HL-60 (cell line): ENCODE data around the gene TBX2.

Experiments used
- DNase-seq, 2 experiments: peaks; one replicate each; pipeline ENCODE4 v3.0.0-alpha.2; 2010 to 2020; ENCODE audit warnings: low read depth in 1 of 2, low spot score in 1 of 2
- H3K27ac ChIP-seq: fragments of 250-450 bp; sonication (Bioruptor Pico); replicated peaks from 2 replicates; pipeline ENCODE4 v1.5.1; 2020; ENCODE audit warnings: mild to moderate bottlenecking, moderate library complexity
- H3K27me3 ChIP-seq: fragments of 250-450 bp; sonication (Bioruptor Pico); 2 replicates; pipeline ENCODE4 v1.5.1; 2021; ENCODE audit warnings: mild to moderate bottlenecking, moderate library complexity; ENCODE audit not compliant: insufficient read depth, poor library complexity, severe bottlenecking
- H3K4me3 ChIP-seq: replicated peaks from 2 replicates; pipeline ENCODE4 v1.5.1; 2011; ENCODE audit warnings: mild to moderate bottlenecking, control low read depth, low read length; ENCODE audit not compliant: insufficient read depth
- GABPA ChIP-seq: IDR thresholded peaks from 2 replicates; pipeline ENCODE4 v1.6.1; 2012; ENCODE audit warnings: low read depth
- POLR2AphosphoS5 ChIP-seq: IDR thresholded peaks from 2 replicates; pipeline ENCODE4 v1.6.1; 2012; ENCODE audit warnings: low read depth
- SPI1 ChIP-seq: IDR thresholded peaks from 2 replicates; pipeline ENCODE4 v1.6.1; 2012; ENCODE audit warnings: low read depth, mild to moderate bottlenecking, borderline replicate concordance
- TF ChIP-seq, protein P1 (sequence below): IDR thresholded peaks from 2 replicates; pipeline ENCODE4 v1.6.1; 2012; ENCODE audit warnings: low read depth; ENCODE audit not compliant: insufficient replicate concordance
- TF ChIP-seq, protein P2 (sequence below): IDR thresholded peaks from one replicate; pipeline ENCODE4 v1.5.1; 2011; ENCODE audit warnings: low read length, control low read depth, inconsistent platforms; ENCODE audit not compliant: insufficient read depth

Gene TBX2

DNA sequence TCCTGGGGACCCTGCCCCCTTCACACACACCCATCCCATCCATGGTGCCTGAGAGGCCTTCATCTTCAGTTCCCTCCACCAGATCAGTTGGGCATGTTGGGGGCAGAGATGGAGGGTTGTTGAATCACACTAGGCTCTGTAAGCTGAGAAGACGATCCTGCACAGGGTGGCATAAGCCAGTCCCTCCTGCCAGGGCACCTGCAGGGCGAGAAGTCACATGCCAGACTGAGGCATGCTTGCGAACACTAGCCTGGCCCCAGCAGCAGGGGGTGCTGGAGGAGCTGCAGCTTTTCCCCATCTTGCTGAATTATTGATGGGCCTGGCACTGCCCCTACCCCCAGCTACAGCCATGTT, 6.1 kb upstream of the TBX2 start:
- TF ChIP-seq, protein P1, sequence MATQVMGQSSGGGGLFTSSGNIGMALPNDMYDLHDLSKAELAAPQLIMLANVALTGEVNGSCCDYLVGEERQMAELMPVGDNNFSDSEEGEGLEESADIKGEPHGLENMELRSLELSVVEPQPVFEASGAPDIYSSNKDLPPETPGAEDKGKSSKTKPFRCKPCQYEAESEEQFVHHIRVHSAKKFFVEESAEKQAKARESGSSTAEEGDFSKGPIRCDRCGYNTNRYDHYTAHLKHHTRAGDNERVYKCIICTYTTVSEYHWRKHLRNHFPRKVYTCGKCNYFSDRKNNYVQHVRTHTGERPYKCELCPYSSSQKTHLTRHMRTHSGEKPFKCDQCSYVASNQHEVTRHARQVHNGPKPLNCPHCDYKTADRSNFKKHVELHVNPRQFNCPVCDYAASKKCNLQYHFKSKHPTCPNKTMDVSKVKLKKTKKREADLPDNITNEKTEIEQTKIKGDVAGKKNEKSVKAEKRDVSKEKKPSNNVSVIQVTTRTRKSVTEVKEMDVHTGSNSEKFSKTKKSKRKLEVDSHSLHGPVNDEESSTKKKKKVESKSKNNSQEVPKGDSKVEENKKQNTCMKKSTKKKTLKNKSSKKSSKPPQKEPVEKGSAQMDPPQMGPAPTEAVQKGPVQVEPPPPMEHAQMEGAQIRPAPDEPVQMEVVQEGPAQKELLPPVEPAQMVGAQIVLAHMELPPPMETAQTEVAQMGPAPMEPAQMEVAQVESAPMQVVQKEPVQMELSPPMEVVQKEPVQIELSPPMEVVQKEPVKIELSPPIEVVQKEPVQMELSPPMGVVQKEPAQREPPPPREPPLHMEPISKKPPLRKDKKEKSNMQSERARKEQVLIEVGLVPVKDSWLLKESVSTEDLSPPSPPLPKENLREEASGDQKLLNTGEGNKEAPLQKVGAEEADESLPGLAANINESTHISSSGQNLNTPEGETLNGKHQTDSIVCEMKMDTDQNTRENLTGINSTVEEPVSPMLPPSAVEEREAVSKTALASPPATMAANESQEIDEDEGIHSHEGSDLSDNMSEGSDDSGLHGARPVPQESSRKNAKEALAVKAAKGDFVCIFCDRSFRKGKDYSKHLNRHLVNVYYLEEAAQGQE: no peak
- TF ChIP-seq, protein P2, sequence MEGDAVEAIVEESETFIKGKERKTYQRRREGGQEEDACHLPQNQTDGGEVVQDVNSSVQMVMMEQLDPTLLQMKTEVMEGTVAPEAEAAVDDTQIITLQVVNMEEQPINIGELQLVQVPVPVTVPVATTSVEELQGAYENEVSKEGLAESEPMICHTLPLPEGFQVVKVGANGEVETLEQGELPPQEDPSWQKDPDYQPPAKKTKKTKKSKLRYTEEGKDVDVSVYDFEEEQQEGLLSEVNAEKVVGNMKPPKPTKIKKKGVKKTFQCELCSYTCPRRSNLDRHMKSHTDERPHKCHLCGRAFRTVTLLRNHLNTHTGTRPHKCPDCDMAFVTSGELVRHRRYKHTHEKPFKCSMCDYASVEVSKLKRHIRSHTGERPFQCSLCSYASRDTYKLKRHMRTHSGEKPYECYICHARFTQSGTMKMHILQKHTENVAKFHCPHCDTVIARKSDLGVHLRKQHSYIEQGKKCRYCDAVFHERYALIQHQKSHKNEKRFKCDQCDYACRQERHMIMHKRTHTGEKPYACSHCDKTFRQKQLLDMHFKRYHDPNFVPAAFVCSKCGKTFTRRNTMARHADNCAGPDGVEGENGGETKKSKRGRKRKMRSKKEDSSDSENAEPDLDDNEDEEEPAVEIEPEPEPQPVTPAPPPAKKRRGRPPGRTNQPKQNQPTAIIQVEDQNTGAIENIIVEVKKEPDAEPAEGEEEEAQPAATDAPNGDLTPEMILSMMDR: no peak
- TF ChIP-seq SPI1 (no peak), GABPA (no peak), POLR2AphosphoS5 (no peak)
- peaks cover 32% of the 10 kb centered on the region for H3K27me3 ChIP-seq
- no peak overlapping the region for H3K27ac ChIP-seq
- peak in 1 of 2 experiments; percentile 25 for DNase-seq
- H3K4me3 ChIP-seq: no peak overlapping the region

DNA sequence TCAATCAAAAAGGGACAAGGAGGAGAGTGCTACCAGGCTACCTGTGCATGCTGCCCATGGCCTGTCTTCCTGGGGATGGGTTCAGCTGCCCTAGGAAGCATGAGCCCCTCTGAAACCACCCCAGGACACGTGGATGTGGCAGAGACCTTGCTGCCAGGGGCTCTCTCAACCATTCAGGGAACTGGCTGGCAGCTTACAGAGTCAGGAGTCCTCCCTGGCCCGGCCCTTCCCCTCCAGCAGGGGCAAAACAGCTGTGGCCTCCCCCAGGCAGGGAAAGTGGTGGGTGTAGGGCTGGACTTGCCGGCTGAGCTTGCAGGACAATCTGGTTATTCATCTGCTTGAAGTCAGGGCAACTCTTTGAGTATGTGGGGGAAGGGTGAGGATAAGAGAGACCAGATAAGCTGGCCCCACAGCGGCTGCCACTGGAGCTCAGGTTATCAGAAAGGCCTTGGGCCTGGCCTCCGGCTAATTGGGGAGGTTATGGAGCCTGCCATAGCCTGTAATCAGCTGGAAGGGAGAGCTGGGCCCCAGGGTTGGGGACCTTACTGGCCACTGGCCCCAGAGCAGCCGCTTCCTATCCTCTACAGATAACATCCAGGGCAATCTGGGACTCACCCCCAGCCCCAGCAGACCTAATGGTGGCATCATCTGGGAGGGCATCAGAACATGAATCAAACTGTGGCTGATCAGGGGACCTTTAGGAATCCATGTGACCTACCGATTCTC, 5.6 kb upstream of the TBX2 start:
- no peak overlapping the region for H3K4me3 ChIP-seq
- DNase-seq: no peak
- TF ChIP-seq, protein P2: no peak
- TF ChIP-seq SPI1 (no peak), POLR2AphosphoS5 (no peak), GABPA (no peak)
- TF ChIP-seq, protein P1: no peak
- H3K27me3 ChIP-seq: peaks cover 36% of the 10 kb centered on the region
- no peak overlapping the region for H3K27ac ChIP-seq

DNA sequence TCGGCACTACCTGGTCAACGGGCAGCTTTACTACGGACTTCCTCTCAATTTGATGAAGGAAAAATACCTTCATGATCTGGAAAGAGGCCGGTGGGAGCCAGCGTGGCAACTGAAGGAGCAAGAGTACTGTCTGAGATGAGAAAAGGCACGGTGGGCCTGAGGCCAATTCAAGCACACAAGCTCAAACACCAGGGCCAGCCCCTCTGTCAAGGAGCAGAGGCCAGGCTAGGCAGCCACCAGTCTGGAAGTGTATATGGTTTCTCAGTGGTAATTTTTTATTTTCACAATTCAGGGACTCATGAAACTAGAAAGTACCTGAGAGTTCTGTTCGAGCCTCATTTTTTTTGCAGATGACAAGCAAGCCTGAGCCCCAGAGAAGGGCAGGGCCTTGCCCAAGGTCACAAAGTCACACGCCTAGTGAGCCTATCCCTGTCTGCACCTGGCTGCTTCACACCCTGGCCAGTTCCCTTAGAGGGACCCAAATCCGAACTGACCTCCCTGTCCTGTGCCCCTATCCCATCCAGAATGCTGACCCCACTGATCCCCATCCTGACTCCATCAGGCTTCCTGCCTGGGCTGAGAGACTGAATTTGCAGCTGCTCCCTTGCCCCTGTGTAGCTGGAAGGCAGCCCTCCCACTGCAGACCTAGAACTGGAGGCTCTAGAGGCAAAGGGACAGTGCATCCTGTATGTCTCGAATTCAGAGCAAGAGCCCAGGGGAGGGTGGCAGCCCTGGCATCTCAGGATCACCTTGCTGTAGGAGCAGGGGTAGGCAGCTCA, 4.8 kb upstream of the TBX2 start:
- H3K4me3 ChIP-seq: no peak overlapping the region
- DNase-seq: no peak

More for the DNA sequence above, 4.8 kb upstream of the TBX2 start:
- Histone ChIP-seq H3K27ac (no peak overlapping the region), H3K27me3 (peaks cover 40% of the 10 kb centered on the region)
- TF ChIP-seq, protein P1: no peak
- no peak for TF ChIP-seq GABPA
- TF ChIP-seq SPI1: no peak
- no peak for TF ChIP-seq POLR2AphosphoS5
- TF ChIP-seq, protein P2: no peak
